ENCODE measurements around the gene LTF. TPM values are rescaled to one million over a fixed set of nuclear protein-coding genes. Genes with fewer than 3 reads are reported as not detected.
A peak's percentile ranks its signal among the peaks of the same experiment; 100 is the strongest.

LTF gene
- total and polyA plus RNA-seq, 9 of the 15 experiments (the other 6 are each of a cell fraction or from before 2014, with no cell fraction given) = 0.07 TPM; not detected in 8

- TF ChIP-seq GATA2 (CRISPR knock-in tag; IDR thresholded peaks at IDR 0.05) (peak; percentile 66; the same call in 1 of the 2 replicates), USF2 (CRISPR knock-in tag; IDR thresholded peaks at IDR 0.05) (no peak), KLF16 (IDR thresholded peaks at IDR 0.05) (peak; percentile 64; the same call in 1 of the 2 replicates), CEBPB (tag; IDR thresholded peaks at IDR 0.05) (peak; percentile 72), SMARCA4 (IDR thresholded peaks at IDR 0.05) (0 out of 2 replicates have a peak, but pooled peaks have one; percentile 24), CTBP1 (IDR thresholded peaks at IDR 0.05; ENCODE audit: borderline replicate concordance) (peak; percentile 52; the same call in 1 of the 2 replicates), ZNF79 (CRISPR knock-in tag; IDR thresholded peaks at IDR 0.05; ENCODE audit: low read depth) (no peak), CEBPG (CRISPR knock-in tag; IDR thresholded peaks at IDR 0.05) (peak; percentile 68), CEBPG (tag; conservative IDR thresholded peaks at IDR 0.05 in 1 of 2, IDR thresholded peaks at IDR 0.05 in 1 of 2) (peak in 1 of 2 experiments; percentile 16; a peak in 2 of 4 replicates), HMBOX1 (IDR thresholded peaks at IDR 0.05) (peak; percentile 75)
Observed at GRCh38 chr3:46427916-46428833, 36.5 kb downstream of the LTF start (continued).

Data from K562 (cell line).